Small intestine (tissue), 7 donors: ENCODE results near the gene LDHB. TPM values are rescaled to one million over a fixed set of nuclear protein-coding genes. Genes with fewer than 3 reads are reported as not detected.
A peak's percentile ranks its signal among the peaks of the same experiment; 100 is the strongest.

Source experiments
- DNase-seq, 2 donors: peaks; one replicate each; pipeline versions ENCODE4 v3.0.0 to v3.0.0-alpha.2; 2013
- FAIRE-seq: peaks from 2 replicates; lab custom pipeline; 2012; peaks lifted over from hg19 to GRCh38; lab: Jason Lieb, UNC
- H3K27ac ChIP-seq, 3 donors: one replicate each; pipeline ENCODE4 v1.5.1; 2013; ENCODE audit warnings: low read length in 2 of 3, mild to moderate bottlenecking in 2 of 3, control low read depth in 1 of 3, inconsistent platforms in 1 of 3, low read depth in 1 of 3, moderate library complexity in 1 of 3
- H3K27me3 ChIP-seq, 3 donors: one replicate each; pipeline ENCODE4 v1.6.1; 2013; ENCODE audit warnings: low read length in 3 of 3, inconsistent platforms in 1 of 3; ENCODE audit not compliant: control insufficient read depth in 3 of 3, insufficient read depth in 3 of 3
- H3K36me3 ChIP-seq, 3 donors: one replicate each; pipeline ENCODE4 v1.6.1; 2013; ENCODE audit warnings: low read length in 3 of 3, inconsistent platforms in 1 of 3, low read depth in 1 of 3, mild to moderate bottlenecking in 1 of 3, moderate library complexity in 1 of 3; ENCODE audit not compliant: control insufficient read depth in 3 of 3, insufficient read depth in 2 of 3
- H3K4me1 ChIP-seq, 3 donors: one replicate each; pipeline ENCODE4 v1.6.1; 2013; ENCODE audit warnings: low read length in 2 of 3, inconsistent platforms in 1 of 3, low read depth in 1 of 3, mild to moderate bottlenecking in 1 of 3, moderate library complexity in 1 of 3; ENCODE audit not compliant: control insufficient read depth in 3 of 3, insufficient read depth in 2 of 3
- H3K4me3 ChIP-seq, 3 donors: one replicate each; pipeline ENCODE4 v1.5.1; 2013; ENCODE audit warnings: low read length in 3 of 3, control low read depth in 1 of 3, inconsistent platforms in 1 of 3, low read depth in 1 of 3, mild to moderate bottlenecking in 1 of 3, moderate library complexity in 1 of 3
- H3K9me3 ChIP-seq, 2 donors: one replicate each; pipeline ENCODE4 v1.6.1; 2013; ENCODE audit warnings: low read depth in 1 of 2, low read length in 1 of 2; ENCODE audit not compliant: control insufficient read depth in 2 of 2, insufficient read depth in 1 of 2
- WGBS, 3 donors: extraction: QIAGEN DNeasy Blood & Tissue Kit; methylation state at CpG; one replicate each; pipeline ENCODE4 v1.1.7; 2013; 5-methylcytosine and 5-hydroxymethylcytosine counted together
- polyA plus RNA-seq, 4 donors: library from polyadenylated mRNA; stranded (reverse) in 3 of 4; unstranded in 1 of 4; fragments of 200-250 nt in 3 of 4; fragments of 120-200 nt in 1 of 4; gene quantifications; one replicate each; pipeline versions ENCODE4 v1.2.1 to v1.2.3, GENCODE V29; 2013
- donor health status: healthy with polysubstance abuse.
- donor health status: control.
- donor health status: control.
- donor health status: Bipolar disorder and iron deficiency.
- donor health status: healthy.

The LDHB gene
- polyA plus RNA-seq, 4 donors = 19.5 to 513 (median 154) TPM

GRCh38 chr12:21617030-21617429 lies 40.6 kb downstream of the LDHB start:
- Histone ChIP-seq H3K4me3 (no peak overlapping the region), H3K36me3 (no peaks in the 10 kb centered on the region), H3K27me3 (no peaks in the 10 kb centered on the region), H3K9me3 (no peaks in the 10 kb centered on the region), H3K4me1 (no peaks in the 10 kb centered on the region), H3K27ac (no peak overlapping the region)
- 82 to 90% (median 82%) methylated on average over 3 of the region's 3 CpGs for WGBS, 3 donors
- no peak for DNase-seq
- no peak for FAIRE-seq

GRCh38 chr12:21615431-21615830 lies 42.2 kb downstream of the LDHB start:
- Histone ChIP-seq H3K9me3 (no peaks in the 10 kb centered on the region), H3K27ac (no peak overlapping the region), H3K4me3 (no peak overlapping the region), H3K36me3 (no peaks in the 10 kb centered on the region), H3K27me3 (no peaks in the 10 kb centered on the region), H3K4me1 (no peaks in the 10 kb centered on the region)
- 4 to 32% (median 4%) methylated on average over 1 of the region's 1 CpG for WGBS, 3 donors
- DNase-seq (no peak), FAIRE-seq (no peak)

- Histone ChIP-seq H3K36me3 (no peaks in the 10 kb centered on the region), H3K27ac (no peak overlapping the region), H3K27me3 (no peaks in the 10 kb centered on the region), H3K9me3 (no peaks in the 10 kb centered on the region), H3K4me1 (no peaks in the 10 kb centered on the region), H3K4me3 (no peak overlapping the region)
- FAIRE-seq (no peak), DNase-seq (no peak)
- 32 to 63% (median 49%) methylated on average over 2 of the region's 2 CpGs for WGBS, 3 donors
These were observed 43.1 kb downstream of the LDHB start for GRCh38 chr12:21614506-21614905.

- H3K36me3 ChIP-seq = no peaks in the 10 kb centered on the region
- H3K4me1 ChIP-seq = no peaks in the 10 kb centered on the region
- H3K9me3 ChIP-seq = no peaks in the 10 kb centered on the region
- H3K4me3 ChIP-seq = no peak overlapping the region
- H3K27ac ChIP-seq = no peak overlapping the region
- H3K27me3 ChIP-seq = no peaks in the 10 kb centered on the region
- WGBS, 3 donors = 8 to 37% (median 20%) methylated on average over 2 of the region's 2 CpGs
- peak; percentile 10 to 27 for DNase-seq
- no peak for FAIRE-seq
These were observed 43.7 kb downstream of the LDHB start for GRCh38 chr12:21613931-21614330.

GRCh38 chr12:21608196-21608595 lies 49.4 kb downstream of the LDHB start:
- Histone ChIP-seq H3K4me3 (no peak overlapping the region), H3K27me3 (no peaks in the 10 kb centered on the region), H3K9me3 (no peaks in the 10 kb centered on the region), H3K36me3 (no peaks in the 10 kb centered on the region), H3K4me1 (no peaks in the 10 kb centered on the region), H3K27ac (no peak overlapping the region)
- FAIRE-seq (no peak), DNase-seq (no peak)

GRCh38 chr12:21607701-21608100 lies 49.9 kb downstream of the LDHB start:
- no peaks in the 10 kb centered on the region for H3K4me1 ChIP-seq
- FAIRE-seq = no peak
- no peaks in the 10 kb centered on the region for H3K36me3 ChIP-seq
- no peaks in the 10 kb centered on the region for H3K9me3 ChIP-seq
- H3K27ac ChIP-seq = no peak overlapping the region
- no peaks in the 10 kb centered on the region for H3K27me3 ChIP-seq
- 47 to 77% (median 50%) methylated on average over 2 of the region's 2 CpGs for WGBS, 3 donors
- peak; percentile 12 to 24 for DNase-seq
- no peak overlapping the region for H3K4me3 ChIP-seq

- Histone ChIP-seq H3K4me3 (no peak overlapping the region), H3K27ac (no peak overlapping the region), H3K36me3 (no peaks in the 10 kb centered on the region), H3K9me3 (no peaks in the 10 kb centered on the region), H3K4me1 (no peaks in the 10 kb centered on the region), H3K27me3 (no peaks in the 10 kb centered on the region)
- WGBS, 3 donors = 40 to 67% (median 50%) methylated on average over 1 of the region's 1 CpG
- FAIRE-seq (no peak), DNase-seq (no peak)
These were observed 51.5 kb downstream of the LDHB start for GRCh38 chr12:21606175-21606574.

GRCh38 chr12:21604245-21605101 lies 53.2 kb downstream of the LDHB start, which contains the start of gene GYS2:
Gene GYS2, minus strand, starts transcription at chr12:21604847. Its CDS starts 255 bp downstream, at chr12:21604592.
- Histone ChIP-seq H3K27ac (no peak within 1 kb of the TSS), H3K9me3 (no peaks in the 10 kb centered on the region), H3K36me3 (no peaks in the 10 kb centered on the region), H3K27me3 (no peaks in the 10 kb centered on the region), H3K4me3 (no peak within 1 kb of the TSS), H3K4me1 (no peaks in the 10 kb centered on the region)
- no peak for DNase-seq
- no peak for FAIRE-seq
- WGBS, 3 donors = 65 to 72% (median 67%) methylated on average over 7 of the region's 7 CpGs
